Ovary (tissue), 3 donors: Measurements from ENCODE around the gene PNPLA2.

Experiments used
- CTCF ChIP-seq, 3 donors: fragments of 450-650 bp in 2 of 3; fragments of 200-600 bp in 1 of 3; IDR thresholded peaks; one replicate each; pipeline versions ENCODE4 v1.5.1 to v1.8.0; 2016 to 2022; ENCODE audit warnings: antibody characterized with exemption in 3 of 3, mild to moderate bottlenecking in 1 of 3
- POLR2A ChIP-seq: fragments of 450-650 bp; IDR thresholded peaks from one replicate; pipeline ENCODE4 v1.6.1; 2017; ENCODE audit warnings: antibody characterized with exemption, mild to moderate bottlenecking, moderate library complexity
- donor health status: DM: no; HTN: no; CAD: no.

GRCh38 chr11:868394-868793, 49.7 kb downstream of the PNPLA2 start:
- TF ChIP-seq CTCF (IDR thresholded peaks at IDR 0.05) = no peak
- TF ChIP-seq POLR2A = no peak
